ENCODE data around the gene IRAG1.
A peak's percentile ranks its signal among the peaks of the same experiment; 100 is the strongest.

The IRAG1 gene

GRCh38 chr11:10693509-10694081 is at the start of gene IRAG1:
IRAG1 (minus strand) TSS chr11:10693755; CDS start chr11:10693602, 153 bp downstream.
- no peak for ATAC-seq

GRCh38 chr11:10742460-10743208 is 49.1 kb upstream of the IRAG1 start:
- ATAC-seq = peak; percentile 94 to 97

GRCh38 chr11:10735481-10736475 is 42.2 kb upstream of the IRAG1 start:
- peak; percentile 98 to 99 for ATAC-seq

GRCh38 chr11:10731064-10731680 is 37.6 kb upstream of the IRAG1 start:
- ATAC-seq = no peak

GRCh38 chr11:10730151-10730550 is 36.6 kb upstream of the IRAG1 start:
- ATAC-seq = no peak

GRCh38 chr11:10728789-10729472 is 35.4 kb upstream of the IRAG1 start:
- no peak for ATAC-seq

GRCh38 chr11:10728154-10728553 is 34.6 kb upstream of the IRAG1 start:
- no peak for ATAC-seq

GRCh38 chr11:10727146-10727851 is 33.7 kb upstream of the IRAG1 start:
- ATAC-seq = no peak

GRCh38 chr11:10725907-10726253 is 32.3 kb upstream of the IRAG1 start:
- ATAC-seq = peak; percentile 56 to 58

GRCh38 chr11:10725114-10725906 is 31.8 kb upstream of the IRAG1 start:
- peak; percentile 61 to 67 for ATAC-seq

- ATAC-seq = no peak
Measured at GRCh38 chr11:10722307-10722706, 28.8 kb upstream of the IRAG1 start.

- no peak for ATAC-seq
Measured at GRCh38 chr11:10720881-10721376, 27.4 kb upstream of the IRAG1 start.

GRCh38 chr11:10719616-10720015 is 26.1 kb upstream of the IRAG1 start:
- no peak for ATAC-seq

- ATAC-seq = no peak
Measured at GRCh38 chr11:10716543-10717259, 23.1 kb upstream of the IRAG1 start.

GRCh38 chr11:10716122-10716521 is 22.6 kb upstream of the IRAG1 start:
- ATAC-seq = no peak

GRCh38 chr11:10715571-10715970 is 22.0 kb upstream of the IRAG1 start:
- ATAC-seq = no peak

GRCh38 chr11:10709299-10710086 is 15.9 kb upstream of the IRAG1 start:
- no peak for ATAC-seq

GRCh38 chr11:10708131-10708530 is 14.6 kb upstream of the IRAG1 start:
- no peak for ATAC-seq

- no peak for ATAC-seq
Measured at GRCh38 chr11:10701982-10702381, 8.4 kb upstream of the IRAG1 start.
